Peyer's patch (tissue), 4 donors: Measurements from ENCODE around the gene ALB. TPM values are rescaled to one million over a fixed set of nuclear protein-coding genes. Genes with fewer than 3 reads are reported as not detected.
"Not testable (repeated sequence)": the region's sequence is repeated elsewhere in the genome, so short reads cannot be mapped to it uniquely, and the experiment has no call there.

ENCODE experiments used
- DNase-seq, 3 donors: peaks; one replicate each; pipeline ENCODE4 v3.0.0-alpha.2; 2017 to 2019
- H3K27ac ChIP-seq, 4 donors: fragments of 200-600 bp; sonication (generic); one replicate each; pipeline ENCODE4 v1.5.1; 2016 to 2019
- H3K27me3 ChIP-seq, 2 donors: fragments of 200-600 bp; sonication (generic); one replicate each; pipeline ENCODE4 v1.5.1; 2019
- H3K36me3 ChIP-seq, 3 donors: fragments of 200-600 bp; sonication (generic); one replicate each; pipeline ENCODE4 v1.5.1; 2016 to 2019
- H3K4me1 ChIP-seq, 4 donors: fragments of 200-600 bp; sonication (generic); one replicate each; pipeline ENCODE4 v1.5.1; 2016 to 2019
- H3K4me3 ChIP-seq, 4 donors: fragments of 200-600 bp; sonication (generic); 1 replicate in 3 of 4; 2 replicates in 1 of 4; pipeline ENCODE4 v1.5.1; 2016 to 2019; ENCODE audit warnings: mild to moderate bottlenecking in 1 of 4
- H3K9me3 ChIP-seq, 4 donors: fragments of 200-600 bp; sonication (generic); one replicate each; pipeline ENCODE4 v1.5.1; 2016 to 2019; ENCODE audit warnings: mild to moderate bottlenecking in 1 of 4
- POLR2A ChIP-seq, 2 donors: fragments of 450-650 bp; IDR thresholded peaks; one replicate each; pipeline ENCODE4 v1.5.1; 2017; ENCODE audit warnings: antibody characterized with exemption in 2 of 2, mild to moderate bottlenecking in 2 of 2, moderate library complexity in 2 of 2
- total RNA-seq, 4 donors: library from RNA; depleted of rRNA; stranded (reverse); fragments of >200 nt; gene quantifications; one replicate each; pipeline ENCODE4 v1.1.0, GENCODE V29; 2016
- TF ChIP-seq, protein P1 (sequence below), 6 experiments: fragments of 450-650 bp in 4 of 6; fragments of 200-600 bp in 2 of 6; sonication (generic) in 1 of 6; IDR thresholded peaks; one replicate each; pipeline ENCODE4 v1.5.1; 2017 to 2019; ENCODE audit warnings: antibody characterized with exemption in 6 of 6, mild to moderate bottlenecking in 3 of 6, moderate library complexity in 1 of 6

The ALB gene
- total RNA-seq, 4 donors from 2014 or later = 0.66 to 2.5 TPM; not detected in 2

- Histone ChIP-seq H3K4me1 (no peaks in the 10 kb centered on the region), H3K27me3 (no peaks in the 10 kb centered on the region), H3K36me3 (no peaks in the 10 kb centered on the region), H3K27ac (no peak overlapping the region), H3K9me3 (no peaks in the 10 kb centered on the region), H3K4me3 (no peak overlapping the region)
- TF ChIP-seq, protein P1, sequence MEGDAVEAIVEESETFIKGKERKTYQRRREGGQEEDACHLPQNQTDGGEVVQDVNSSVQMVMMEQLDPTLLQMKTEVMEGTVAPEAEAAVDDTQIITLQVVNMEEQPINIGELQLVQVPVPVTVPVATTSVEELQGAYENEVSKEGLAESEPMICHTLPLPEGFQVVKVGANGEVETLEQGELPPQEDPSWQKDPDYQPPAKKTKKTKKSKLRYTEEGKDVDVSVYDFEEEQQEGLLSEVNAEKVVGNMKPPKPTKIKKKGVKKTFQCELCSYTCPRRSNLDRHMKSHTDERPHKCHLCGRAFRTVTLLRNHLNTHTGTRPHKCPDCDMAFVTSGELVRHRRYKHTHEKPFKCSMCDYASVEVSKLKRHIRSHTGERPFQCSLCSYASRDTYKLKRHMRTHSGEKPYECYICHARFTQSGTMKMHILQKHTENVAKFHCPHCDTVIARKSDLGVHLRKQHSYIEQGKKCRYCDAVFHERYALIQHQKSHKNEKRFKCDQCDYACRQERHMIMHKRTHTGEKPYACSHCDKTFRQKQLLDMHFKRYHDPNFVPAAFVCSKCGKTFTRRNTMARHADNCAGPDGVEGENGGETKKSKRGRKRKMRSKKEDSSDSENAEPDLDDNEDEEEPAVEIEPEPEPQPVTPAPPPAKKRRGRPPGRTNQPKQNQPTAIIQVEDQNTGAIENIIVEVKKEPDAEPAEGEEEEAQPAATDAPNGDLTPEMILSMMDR (IDR thresholded peaks at IDR 0.05) = no peak
- TF ChIP-seq POLR2A (IDR thresholded peaks at IDR 0.05) = no peak
- DNase-seq = no peak
Observed at GRCh38 chr4:73379946-73380345, 24.1 kb upstream of the ALB start.

GRCh38 chr4:73381214-73381613 is 22.9 kb upstream of the ALB start:
- Histone ChIP-seq H3K4me3 (no peak overlapping the region), H3K27ac (no peak overlapping the region), H3K27me3 (no peaks in the 10 kb centered on the region), H3K36me3 (no peaks in the 10 kb centered on the region), H3K9me3 (no peaks in the 10 kb centered on the region), H3K4me1 (no peaks in the 10 kb centered on the region)
- no peak for DNase-seq
- no peak for TF ChIP-seq POLR2A (IDR thresholded peaks at IDR 0.05)
- TF ChIP-seq, protein P1 (IDR thresholded peaks at IDR 0.05) = no peak

DNA sequence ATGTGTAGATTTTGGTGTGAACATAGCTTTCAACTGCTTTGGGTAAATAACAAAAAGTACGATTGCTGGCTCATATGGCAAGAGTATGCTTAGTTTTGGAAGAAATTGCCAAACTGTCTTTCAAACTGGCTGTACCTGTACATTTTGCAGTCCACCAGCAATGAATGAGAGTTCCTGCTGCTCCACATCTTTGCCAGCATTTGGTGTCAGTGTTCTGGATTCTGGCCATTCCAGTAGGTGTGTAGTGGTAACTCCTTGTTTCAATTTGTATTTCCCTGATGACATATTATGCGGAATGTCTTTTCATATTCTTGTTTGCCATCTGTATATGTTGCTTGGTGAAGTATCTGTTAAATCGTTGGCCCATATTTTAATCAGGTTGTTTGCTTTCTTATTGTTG is 20.6 kb upstream of the ALB start:
- Histone ChIP-seq H3K27me3 (no peaks in the 10 kb centered on the region), H3K9me3 (no peaks in the 10 kb centered on the region), H3K36me3 (no peaks in the 10 kb centered on the region), H3K4me1 (no peaks in the 10 kb centered on the region), H3K27ac (no peak overlapping the region), H3K4me3 (no peak overlapping the region)
- no peak for DNase-seq
- TF ChIP-seq, protein P1 (IDR thresholded peaks at IDR 0.05) = no peak
- no peak for TF ChIP-seq POLR2A (IDR thresholded peaks at IDR 0.05)

- no peaks in the 10 kb centered on the region for H3K36me3 ChIP-seq
- no peak overlapping the region for H3K27ac ChIP-seq
- no peaks in the 10 kb centered on the region for H3K27me3 ChIP-seq
- no peaks in the 10 kb centered on the region for H3K4me1 ChIP-seq
- TF ChIP-seq POLR2A (IDR thresholded peaks at IDR 0.05) = no peak
- TF ChIP-seq, protein P1 (IDR thresholded peaks at IDR 0.05) = no peak
- no peaks in the 10 kb centered on the region for H3K9me3 ChIP-seq
- no peak overlapping the region for H3K4me3 ChIP-seq
- no peak for DNase-seq
Observed at GRCh38 chr4:73387552-73387951, 16.5 kb upstream of the ALB start.

DNA sequence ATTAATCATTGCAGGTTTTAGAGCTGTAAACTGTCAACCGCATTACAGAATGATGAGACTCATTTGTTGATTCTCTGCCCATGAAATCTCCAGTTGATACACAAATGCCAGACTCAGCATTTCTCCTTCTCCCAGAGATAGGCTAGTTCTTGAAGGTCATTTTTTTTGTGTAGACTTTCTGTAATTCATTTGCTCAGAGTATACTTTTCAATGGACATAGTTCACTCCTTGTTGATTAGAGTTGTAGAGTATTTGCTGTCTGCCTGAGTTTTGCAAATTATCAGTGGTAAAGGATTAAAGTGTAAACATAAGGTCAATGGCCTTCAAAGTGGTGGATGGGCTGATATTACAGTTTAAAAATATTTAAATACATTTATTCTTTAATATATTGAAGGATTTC is 15.2 kb upstream of the ALB start:
- no peak for DNase-seq
- no peaks in the 10 kb centered on the region for H3K36me3 ChIP-seq
- no peaks in the 10 kb centered on the region for H3K4me1 ChIP-seq
- no peaks in the 10 kb centered on the region for H3K9me3 ChIP-seq
- no peak overlapping the region for H3K4me3 ChIP-seq
- H3K27ac ChIP-seq = no peak overlapping the region
- no peaks in the 10 kb centered on the region for H3K27me3 ChIP-seq
- TF ChIP-seq POLR2A (IDR thresholded peaks at IDR 0.05) = no peak
- TF ChIP-seq, protein P1 (IDR thresholded peaks at IDR 0.05) = no peak

- not testable (repeated sequence) for H3K4me3 ChIP-seq, H3K27me3 ChIP-seq, DNase-seq, H3K27ac ChIP-seq, H3K9me3 ChIP-seq, H3K36me3 ChIP-seq, H3K4me1 ChIP-seq
Observed at GRCh38 chr4:73389663-73390062, 14.4 kb upstream of the ALB start.
